Parathyroid adenoma (tissue), 2 donors: ENCODE measurements around the gene ATXN7L3.

ENCODE experiments used
- H2AFZ ChIP-seq: fragments of 300-600 bp; sonication (generic); one replicate; pipeline ENCODE4 v1.7.0; 2017; ENCODE audit warnings: antibody characterized with exemption, mild to moderate bottlenecking
- H3K27ac ChIP-seq: fragments of 300-600 bp; sonication (generic); one replicate; pipeline ENCODE4 v1.7.0; 2017
- H3K27me3 ChIP-seq: fragments of 300-600 bp; sonication (generic); one replicate; pipeline ENCODE4 v1.7.0; 2017; ENCODE audit warnings: low read length; ENCODE audit not compliant: control insufficient read depth, insufficient read depth
- H3K36me3 ChIP-seq: fragments of 300-600 bp; sonication (generic); one replicate; pipeline ENCODE4 v1.7.0; 2017; ENCODE audit warnings: low read length; ENCODE audit not compliant: control insufficient read depth, insufficient read depth
- H3K4me1 ChIP-seq: fragments of 300-600 bp; sonication (generic); one replicate; pipeline ENCODE4 v1.7.0; 2017; ENCODE audit warnings: control low read depth
- H3K4me2 ChIP-seq: fragments of 300-600 bp; sonication (generic); one replicate; pipeline ENCODE4 v1.7.0; 2017; ENCODE audit warnings: low read length
- H3K4me3 ChIP-seq: fragments of 300-600 bp; sonication (generic); one replicate; pipeline ENCODE4 v1.7.0; 2017; ENCODE audit warnings: low read depth, low read length
- H3K79me2 ChIP-seq: fragments of 300-600 bp; sonication (generic); one replicate; pipeline ENCODE4 v1.7.0; 2017; ENCODE audit warnings: control low read depth
- H3K9ac ChIP-seq: fragments of 300-600 bp; sonication (generic); one replicate; pipeline ENCODE4 v1.7.0; 2017; ENCODE audit warnings: mild to moderate bottlenecking
- H3K9me3 ChIP-seq: fragments of 300-600 bp; sonication (generic); one replicate; pipeline ENCODE4 v1.7.0; 2017; ENCODE audit warnings: low read length; ENCODE audit not compliant: control insufficient read depth
- TF ChIP-seq, protein P1 (sequence below): fragments of 300-600 bp; sonication (generic); IDR thresholded peaks from one replicate; pipeline ENCODE4 v1.7.0; 2017; ENCODE audit warnings: antibody characterized with exemption, mild to moderate bottlenecking
- donor health status: primary hyperparathyroidism.

Gene ATXN7L3

GRCh38 chr17:44221084-44221861, 21.6 kb upstream of the ATXN7L3 start:
- peak overlapping the region; percentile 96 for H3K4me3 ChIP-seq
- H3K36me3 ChIP-seq, result no peaks in the 10 kb centered on the region
- peaks cover 17% of the 10 kb centered on the region for H3K79me2 ChIP-seq
- TF ChIP-seq, protein P1, sequence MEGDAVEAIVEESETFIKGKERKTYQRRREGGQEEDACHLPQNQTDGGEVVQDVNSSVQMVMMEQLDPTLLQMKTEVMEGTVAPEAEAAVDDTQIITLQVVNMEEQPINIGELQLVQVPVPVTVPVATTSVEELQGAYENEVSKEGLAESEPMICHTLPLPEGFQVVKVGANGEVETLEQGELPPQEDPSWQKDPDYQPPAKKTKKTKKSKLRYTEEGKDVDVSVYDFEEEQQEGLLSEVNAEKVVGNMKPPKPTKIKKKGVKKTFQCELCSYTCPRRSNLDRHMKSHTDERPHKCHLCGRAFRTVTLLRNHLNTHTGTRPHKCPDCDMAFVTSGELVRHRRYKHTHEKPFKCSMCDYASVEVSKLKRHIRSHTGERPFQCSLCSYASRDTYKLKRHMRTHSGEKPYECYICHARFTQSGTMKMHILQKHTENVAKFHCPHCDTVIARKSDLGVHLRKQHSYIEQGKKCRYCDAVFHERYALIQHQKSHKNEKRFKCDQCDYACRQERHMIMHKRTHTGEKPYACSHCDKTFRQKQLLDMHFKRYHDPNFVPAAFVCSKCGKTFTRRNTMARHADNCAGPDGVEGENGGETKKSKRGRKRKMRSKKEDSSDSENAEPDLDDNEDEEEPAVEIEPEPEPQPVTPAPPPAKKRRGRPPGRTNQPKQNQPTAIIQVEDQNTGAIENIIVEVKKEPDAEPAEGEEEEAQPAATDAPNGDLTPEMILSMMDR, result no peak
- H3K27ac ChIP-seq, result peak overlapping the region; percentile 94
- H3K9ac ChIP-seq, result peak overlapping the region; percentile 73
- H3K4me2 ChIP-seq, result peak overlapping the region; percentile 100
- peak overlapping the region; percentile 82 for H2AFZ ChIP-seq
- peaks cover 25% of the 10 kb centered on the region for H3K4me1 ChIP-seq
- H3K27me3 ChIP-seq, result no peaks in the 10 kb centered on the region
- no peaks in the 10 kb centered on the region for H3K9me3 ChIP-seq

DNA sequence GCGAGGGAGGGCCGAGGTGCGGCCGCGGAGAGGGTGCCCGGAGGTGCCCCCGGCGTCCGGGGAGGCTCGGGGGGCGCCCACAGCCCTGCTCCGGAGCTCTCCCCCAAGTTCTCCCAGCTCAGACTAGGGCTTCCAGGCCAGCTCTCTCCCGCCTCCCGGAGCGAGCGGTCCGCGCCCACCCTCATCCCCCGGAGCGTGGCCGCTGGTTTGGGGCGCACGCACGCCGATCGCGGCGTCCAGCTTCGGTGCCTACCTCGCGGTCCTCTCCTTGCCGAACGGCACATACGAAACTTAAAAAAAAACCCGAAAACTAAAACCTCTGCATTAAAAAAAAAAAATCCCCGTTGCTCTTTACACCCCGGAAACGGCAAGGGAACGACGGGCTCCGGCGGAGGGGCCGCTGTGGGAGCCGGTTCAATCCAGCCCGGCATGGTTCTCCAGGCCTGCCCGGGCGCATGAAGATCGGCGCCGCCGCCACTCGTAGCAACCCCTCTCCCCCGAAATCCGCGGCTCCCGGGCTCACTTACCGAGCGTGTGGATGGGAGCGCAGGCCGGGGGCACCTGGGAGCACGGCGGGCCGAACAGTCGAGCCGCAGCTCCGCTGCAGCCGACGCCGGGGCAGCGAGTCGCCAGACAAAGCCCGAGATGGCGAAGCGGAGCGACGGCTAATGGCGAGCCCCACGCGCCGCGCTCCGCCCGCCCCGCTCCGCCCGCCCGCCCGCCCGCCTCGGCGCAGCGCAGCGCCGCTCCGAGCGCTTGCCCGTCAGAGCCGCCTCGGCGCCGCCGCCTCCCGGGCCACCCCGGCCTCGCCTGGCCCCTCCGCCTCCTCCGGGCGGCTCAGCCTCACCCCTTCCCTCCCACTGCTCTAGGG, 20.8 kb upstream of the ATXN7L3 start:
- H3K4me1 ChIP-seq, result peaks cover 25% of the 10 kb centered on the region
- TF ChIP-seq, protein P1, result no peak

GRCh38 chr17:44219616-44220212, 20.0 kb upstream of the ATXN7L3 start, which contains the start of gene UBTF:
Gene UBTF, minus strand, starts transcription at chr17:44219675. Its CDS starts 1,446 bp downstream, at chr17:44218229.
- Histone ChIP-seq H3K36me3 (no peaks in the 10 kb centered on the region), H3K9me3 (no peaks in the 10 kb centered on the region), H3K27me3 (no peaks in the 10 kb centered on the region), H3K4me2 (peak within 1 kb of the TSS; percentile 78), H3K4me3 (peak within 1 kb of the TSS; percentile 96), H3K9ac (peak within 1 kb of the TSS; percentile 88), H3K4me1 (peaks cover 25% of the 10 kb centered on the region), H3K27ac (peak within 1 kb of the TSS; percentile 94), H3K79me2 (peaks cover 26% of the 10 kb centered on the region), H2AFZ (peak within 1 kb of the TSS; percentile 73)
- TF ChIP-seq, protein P1, result no peak

More for the DNA sequence above, 20.8 kb upstream of the ATXN7L3 start:
- Histone ChIP-seq H2AFZ (peak overlapping the region; percentile 82), H3K4me3 (peak overlapping the region; percentile 96), H3K79me2 (peaks cover 24% of the 10 kb centered on the region), H3K9ac (peak overlapping the region; percentile 88), H3K27ac (peak overlapping the region; percentile 94), H3K9me3 (no peaks in the 10 kb centered on the region), H3K36me3 (no peaks in the 10 kb centered on the region), H3K27me3 (no peaks in the 10 kb centered on the region), H3K4me2 (peak overlapping the region; percentile 100)

GRCh38 chr17:44219108-44219615, 19.5 kb upstream of the ATXN7L3 start:
- H3K4me3 ChIP-seq, result peak overlapping the region; percentile 73
- peak overlapping the region; percentile 64 for H2AFZ ChIP-seq
- H3K4me1 ChIP-seq, result peaks cover 25% of the 10 kb centered on the region
- H3K9ac ChIP-seq, result no peak overlapping the region
- TF ChIP-seq, protein P1, result peak; percentile 47
- H3K4me2 ChIP-seq, result peak overlapping the region; percentile 57
- peaks cover 26% of the 10 kb centered on the region for H3K79me2 ChIP-seq
- H3K36me3 ChIP-seq, result no peaks in the 10 kb centered on the region
- H3K9me3 ChIP-seq, result no peaks in the 10 kb centered on the region
- no peaks in the 10 kb centered on the region for H3K27me3 ChIP-seq
- H3K27ac ChIP-seq, result peak overlapping the region; percentile 94
